ENCODE measurements around the gene RGS4.

Gene RGS4

GRCh38 chr1:163063143-163063542, 6.0 kb upstream of the RGS4 start:
- POLR2A ChIA-PET: no interaction called here
- DNase-seq (ENCODE audit: extremely low spot score): no peak
- CTCF ChIA-PET: no interaction called here
- no peak for TF ChIP-seq CTCF (IDR thresholded peaks at IDR 0.05; ENCODE audit: control extremely low read depth, extremely low read depth, low read depth, missing control alignments)

GRCh38 chr1:163063610-163064009, 5.6 kb upstream of the RGS4 start:
- CTCF ChIA-PET: interaction anchor here (0.8 kb wide), 1 partner anchor 9 kb away, joined by 3 read pairs; no protein-coding TSS in a partner anchor
- no peak for DNase-seq (ENCODE audit: extremely low spot score)
- POLR2A ChIA-PET: no interaction called here
- TF ChIP-seq CTCF (IDR thresholded peaks at IDR 0.05; ENCODE audit: control extremely low read depth, extremely low read depth, low read depth, missing control alignments): no peak

- POLR2A ChIA-PET: no interaction called here
- CTCF ChIA-PET: interaction anchor here (1.1 to 1.3 kb wide), 2 partner anchors 11 to 249 kb away, joined by 3 read pairs; no protein-coding TSS in a partner anchor
- TF ChIP-seq CTCF (IDR thresholded peaks at IDR 0.05; ENCODE audit: control extremely low read depth, extremely low read depth, low read depth, missing control alignments): no peak
- DNase-seq (ENCODE audit: extremely low spot score): no peak
Observed at GRCh38 chr1:163066168-163066567, 3.0 kb upstream of the RGS4 start.

- POLR2A ChIA-PET: no interaction called here
- CTCF ChIA-PET: interaction anchor here (1.1 to 1.3 kb wide), 2 partner anchors 10 to 249 kb away, joined by 3 read pairs; no protein-coding TSS in a partner anchor
- DNase-seq (ENCODE audit: extremely low spot score): no peak
- TF ChIP-seq CTCF (IDR thresholded peaks at IDR 0.05; ENCODE audit: control extremely low read depth, extremely low read depth, low read depth, missing control alignments): no peak
Observed at GRCh38 chr1:163066686-163067085, 2.5 kb upstream of the RGS4 start.

- DNase-seq (ENCODE audit: extremely low spot score): no peak
- ChIA-PET CTCF (interaction anchor here (1.1 to 5.6 kb wide), 3 partner anchors 199 to 247 kb away, joined by 3 to 62 read pairs (median 4); no protein-coding TSS in a partner anchor), POLR2A (interaction anchor here (0.7 kb wide), 1 partner anchor 717 kb away, joined by 3 read pairs; no protein-coding TSS in a partner anchor)
- no peak for TF ChIP-seq CTCF (IDR thresholded peaks at IDR 0.05; ENCODE audit: control extremely low read depth, extremely low read depth, low read depth, missing control alignments)
Observed at GRCh38 chr1:163068716-163069115, 445 bp upstream of the RGS4 start.

GRCh38 chr1:163069655-163070277, 605 bp downstream of the RGS4 start:
- ChIA-PET CTCF (interaction anchor here (0.8 to 5.6 kb wide), 3 partner anchors 9 to 246 kb away, joined by 3 to 62 read pairs (median 4); no protein-coding TSS in a partner anchor), POLR2A (no interaction called here)
- no peak for DNase-seq (ENCODE audit: extremely low spot score)
- TF ChIP-seq CTCF (IDR thresholded peaks at IDR 0.05; ENCODE audit: control extremely low read depth, extremely low read depth, low read depth, missing control alignments): no peak
